ENCODE measurements around the gene PTPRN2.

DNA sequence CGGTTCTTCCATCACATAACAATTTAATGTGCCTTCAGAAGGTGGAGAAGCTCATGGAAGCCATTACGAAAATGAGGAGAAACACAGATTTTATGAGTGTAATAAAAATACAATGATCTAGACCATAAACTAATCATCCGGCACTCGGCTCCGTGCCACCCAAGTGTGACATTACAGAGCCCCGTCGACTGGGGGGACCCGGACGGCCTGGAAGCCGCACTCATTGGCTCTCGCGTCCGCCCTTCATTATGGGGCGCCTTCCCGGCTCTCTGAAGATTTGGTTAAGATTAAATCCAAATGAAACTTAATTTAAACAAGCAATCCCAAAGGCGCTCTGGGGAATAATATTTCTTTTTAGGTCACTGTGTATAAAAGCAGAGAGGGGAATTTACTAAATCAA lies 1008.2 kb downstream of the PTPRN2 start:
- TF ChIP-seq ZFX (IDR thresholded peaks at IDR 0.05; ENCODE audit: borderline replicate concordance), result no peak
- TF ChIP-seq, protein P1, sequence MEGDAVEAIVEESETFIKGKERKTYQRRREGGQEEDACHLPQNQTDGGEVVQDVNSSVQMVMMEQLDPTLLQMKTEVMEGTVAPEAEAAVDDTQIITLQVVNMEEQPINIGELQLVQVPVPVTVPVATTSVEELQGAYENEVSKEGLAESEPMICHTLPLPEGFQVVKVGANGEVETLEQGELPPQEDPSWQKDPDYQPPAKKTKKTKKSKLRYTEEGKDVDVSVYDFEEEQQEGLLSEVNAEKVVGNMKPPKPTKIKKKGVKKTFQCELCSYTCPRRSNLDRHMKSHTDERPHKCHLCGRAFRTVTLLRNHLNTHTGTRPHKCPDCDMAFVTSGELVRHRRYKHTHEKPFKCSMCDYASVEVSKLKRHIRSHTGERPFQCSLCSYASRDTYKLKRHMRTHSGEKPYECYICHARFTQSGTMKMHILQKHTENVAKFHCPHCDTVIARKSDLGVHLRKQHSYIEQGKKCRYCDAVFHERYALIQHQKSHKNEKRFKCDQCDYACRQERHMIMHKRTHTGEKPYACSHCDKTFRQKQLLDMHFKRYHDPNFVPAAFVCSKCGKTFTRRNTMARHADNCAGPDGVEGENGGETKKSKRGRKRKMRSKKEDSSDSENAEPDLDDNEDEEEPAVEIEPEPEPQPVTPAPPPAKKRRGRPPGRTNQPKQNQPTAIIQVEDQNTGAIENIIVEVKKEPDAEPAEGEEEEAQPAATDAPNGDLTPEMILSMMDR (IDR thresholded peaks at IDR 0.05), result no peak
